Heart left ventricle (tissue), 16 donors: ENCODE results near the gene CPM. TPM values are rescaled to one million over a fixed set of nuclear protein-coding genes. Genes with fewer than 3 reads are reported as not detected.
A peak's percentile ranks its signal among the peaks of the same experiment; 100 is the strongest.

Experiments
- ATAC-seq, 4 donors: fragments of 200-7000 bp; cut with Tn5 transposase; one replicate each; pipeline ENCODE4 v1.9.1; 2020 to 2022; ENCODE audit warnings: moderate library complexity in 4 of 4, mild to moderate bottlenecking in 3 of 4, moderate number of reproducible peaks in 1 of 4
- DNase-seq, 5 donors: peaks; one replicate each; pipeline ENCODE4 v3.0.0-alpha.2; 2020
- H3K27ac ChIP-seq, 12 donors: fragments of 200-600 bp; sonication (generic) in 4 of 12; one replicate each; pipeline versions ENCODE4 v1.5.0 to v1.8.0; 2016 to 2022; ENCODE audit warnings: mild to moderate bottlenecking in 2 of 12
- H3K27me3 ChIP-seq, 9 donors: fragments of 200-600 bp; sonication (generic) in 2 of 9; one replicate each; pipeline versions ENCODE4 v1.5.1 to v1.8.0; 2016 to 2022; ENCODE audit warnings: mild to moderate bottlenecking in 3 of 9
- H3K36me3 ChIP-seq, 9 donors: fragments of 200-600 bp; sonication (generic) in 2 of 9; one replicate each; pipeline versions ENCODE4 v1.5.0 to v1.8.0; 2018 to 2022; ENCODE audit warnings: mild to moderate bottlenecking in 2 of 9
- H3K4me1 ChIP-seq, 12 donors: fragments of 200-600 bp; sonication (generic) in 4 of 12; one replicate each; pipeline versions ENCODE4 v1.5.0 to v1.8.0; 2016 to 2022; ENCODE audit warnings: mild to moderate bottlenecking in 3 of 12
- H3K4me3 ChIP-seq, 12 donors: fragments of 200-600 bp; sonication (generic) in 4 of 12; one replicate each; pipeline versions ENCODE4 v1.5.0 to v1.8.0; 2017 to 2022; ENCODE audit warnings: mild to moderate bottlenecking in 9 of 12, moderate library complexity in 4 of 12
- H3K9me3 ChIP-seq, 12 donors: fragments of 200-600 bp; sonication (generic) in 4 of 12; one replicate each; pipeline versions ENCODE4 v1.5.0 to v1.8.0; 2016 to 2022; ENCODE audit warnings: mild to moderate bottlenecking in 1 of 12
- POLR2A ChIP-seq, 2 donors: fragments of 450-650 bp; IDR thresholded peaks; one replicate each; pipeline ENCODE4 v1.6.1; 2017; ENCODE audit warnings: antibody characterized with exemption in 2 of 2, mild to moderate bottlenecking in 2 of 2, moderate library complexity in 2 of 2
- WGBS, 4 donors: extraction: QIAGEN DNeasy Blood & Tissue Kit in 2 of 4; methylation state at CpG; one replicate each; pipeline versions ENCODE4 v1.1.5 to v1.1.7; 2013 to 2018; 5-methylcytosine and 5-hydroxymethylcytosine counted together
- intact Hi-C, 10 donors: fragments of 100-400 bp; cut with DNase I; formaldehyde crosslinking; loops; one replicate each; pipeline versions ENCODE4 v1.11.1 to v1.14.2; 2022
- polyA plus RNA-seq, 2 donors: library from polyadenylated mRNA; stranded (reverse); fragments of 200-250 nt; gene quantifications; one replicate each; pipeline ENCODE4 v1.2.3, GENCODE V29; 2013
- total RNA-seq, 9 donors: library from RNA; depleted of rRNA in 2 of 9; stranded (reverse); fragments of >200 nt in 2 of 9; fragmentation: NEBNext Ultra II Directional in 3 of 9; extraction: Animal tissue kit (Norgen Biotek cat#: 25700) in 3 of 9; gene quantifications; one replicate each; pipeline versions ENCODE4 v1.1.0 to v1.2.4, GENCODE V29; 2016 to 2023
- TF ChIP-seq, protein P1 (sequence below), 12 donors: fragments of 200-600 bp; sonication (generic) in 4 of 12; IDR thresholded peaks; one replicate each; pipeline versions ENCODE4 v1.5.0 to v1.8.0; 2018 to 2022; ENCODE audit warnings: antibody characterized with exemption in 12 of 12, mild to moderate bottlenecking in 5 of 12
- donor health status: ischemic (EF 13 %, LVEDD 7.1; RV severe dilation, severe dysfunction).
- donor health status: healthy with polysubstance abuse.
- donor health status: DM: no; HTN: yes; CAD: no.
- donor health status: DM: no; HTN: no; CAD: no.
- donor health status: ischemic (EF 25% LVEDD 6.9; RV normal size, moderate dysfunction).
- donor health status: ischemic (EF 25% LVEDD 5.7; RV mildly dilated, moderate dysfunction).
- donor health status: healthy.
- donor health status: DM: yes; HTN: yes; CAD: no.
- donor health status: ischemic (EF 35%, LVEDD 5.7; RV mildly dilated, moderate dysfunction).
- donor health status: nonischemic (EF 11% LVEDD 7.7; RV severe dilation, severe dysfunction).
- donor health status: DM: yes; HTN: yes; CAD: no.
- donor health status: PGD.
- donor health status: ischemic (EF 29% LVEDD 5.4; RV normal size, mild dysfunction).
- donor health status: nonischemic (EF 23%, LVEDD 6.1; RV moderate dilation, normal function).

Gene CPM
- total and polyA plus RNA-seq, 11 donors: 2.0 to 25.4 (median 8.8) TPM

- DNase-seq (no peak), ATAC-seq (no peak)
- H3K27ac ChIP-seq: no peak overlapping the region
- WGBS, 4 donors: 95 to 97% (median 96%) methylated on average over 4 of the region's 4 CpGs
- H3K9me3 ChIP-seq: peaks cover 0 to 11% (median 0%) of the 10 kb centered on the region in 12 donors
- intact Hi-C loops: no loop called here
- peaks cover 0 to 6% (median 0%) of the 10 kb centered on the region in 12 donors for H3K4me1 ChIP-seq
- H3K36me3 ChIP-seq: peaks cover 0 to 6% (median 0%) of the 10 kb centered on the region in 9 donors
- H3K4me3 ChIP-seq: no peak overlapping the region
- H3K27me3 ChIP-seq: no peaks in the 10 kb centered on the region
- TF ChIP-seq, protein P1, sequence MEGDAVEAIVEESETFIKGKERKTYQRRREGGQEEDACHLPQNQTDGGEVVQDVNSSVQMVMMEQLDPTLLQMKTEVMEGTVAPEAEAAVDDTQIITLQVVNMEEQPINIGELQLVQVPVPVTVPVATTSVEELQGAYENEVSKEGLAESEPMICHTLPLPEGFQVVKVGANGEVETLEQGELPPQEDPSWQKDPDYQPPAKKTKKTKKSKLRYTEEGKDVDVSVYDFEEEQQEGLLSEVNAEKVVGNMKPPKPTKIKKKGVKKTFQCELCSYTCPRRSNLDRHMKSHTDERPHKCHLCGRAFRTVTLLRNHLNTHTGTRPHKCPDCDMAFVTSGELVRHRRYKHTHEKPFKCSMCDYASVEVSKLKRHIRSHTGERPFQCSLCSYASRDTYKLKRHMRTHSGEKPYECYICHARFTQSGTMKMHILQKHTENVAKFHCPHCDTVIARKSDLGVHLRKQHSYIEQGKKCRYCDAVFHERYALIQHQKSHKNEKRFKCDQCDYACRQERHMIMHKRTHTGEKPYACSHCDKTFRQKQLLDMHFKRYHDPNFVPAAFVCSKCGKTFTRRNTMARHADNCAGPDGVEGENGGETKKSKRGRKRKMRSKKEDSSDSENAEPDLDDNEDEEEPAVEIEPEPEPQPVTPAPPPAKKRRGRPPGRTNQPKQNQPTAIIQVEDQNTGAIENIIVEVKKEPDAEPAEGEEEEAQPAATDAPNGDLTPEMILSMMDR (IDR thresholded peaks at IDR 0.05): no peak
- TF ChIP-seq POLR2A (IDR thresholded peaks at IDR 0.05): no peak
Observed at GRCh38 chr12:68878846-68879245, 54.1 kb downstream of the CPM start.

- H3K9me3 ChIP-seq: peaks cover 0 to 11% (median 0%) of the 10 kb centered on the region in 12 donors
- intact Hi-C loops: no loop called here
- no peaks in the 10 kb centered on the region for H3K27me3 ChIP-seq
- peaks cover 0 to 6% (median 0%) of the 10 kb centered on the region in 12 donors for H3K4me1 ChIP-seq
- no peak overlapping the region for H3K27ac ChIP-seq
- no peak for TF ChIP-seq POLR2A (IDR thresholded peaks at IDR 0.05)
- TF ChIP-seq, protein P1 (IDR thresholded peaks at IDR 0.05): no peak
- DNase-seq (no peak), ATAC-seq (no peak)
- WGBS, 4 donors: 95 to 99% (median 96%) methylated on average over 4 of the region's 4 CpGs
- peaks cover 0 to 6% (median 0%) of the 10 kb centered on the region in 9 donors for H3K36me3 ChIP-seq
- no peak overlapping the region for H3K4me3 ChIP-seq
Observed at GRCh38 chr12:68878283-68878682, 54.7 kb downstream of the CPM start.

GRCh38 chr12:68877583-68877982 is 55.4 kb downstream of the CPM start:
- WGBS, 4 donors: 93 to 99% (median 96%) methylated on average over 4 of the region's 4 CpGs
- ATAC-seq (no peak), DNase-seq (no peak)
- H3K9me3 ChIP-seq: peaks cover 0 to 11% (median 0%) of the 10 kb centered on the region in 12 donors
- no peak overlapping the region for H3K4me3 ChIP-seq
- intact Hi-C loops: no loop called here
- peaks cover 0 to 6% (median 0%) of the 10 kb centered on the region in 12 donors for H3K4me1 ChIP-seq
- no peak for TF ChIP-seq POLR2A (IDR thresholded peaks at IDR 0.05)
- TF ChIP-seq, protein P1 (IDR thresholded peaks at IDR 0.05): no peak
- H3K36me3 ChIP-seq: peaks cover 0 to 6% (median 0%) of the 10 kb centered on the region in 9 donors
- no peaks in the 10 kb centered on the region for H3K27me3 ChIP-seq
- no peak overlapping the region for H3K27ac ChIP-seq

DNA sequence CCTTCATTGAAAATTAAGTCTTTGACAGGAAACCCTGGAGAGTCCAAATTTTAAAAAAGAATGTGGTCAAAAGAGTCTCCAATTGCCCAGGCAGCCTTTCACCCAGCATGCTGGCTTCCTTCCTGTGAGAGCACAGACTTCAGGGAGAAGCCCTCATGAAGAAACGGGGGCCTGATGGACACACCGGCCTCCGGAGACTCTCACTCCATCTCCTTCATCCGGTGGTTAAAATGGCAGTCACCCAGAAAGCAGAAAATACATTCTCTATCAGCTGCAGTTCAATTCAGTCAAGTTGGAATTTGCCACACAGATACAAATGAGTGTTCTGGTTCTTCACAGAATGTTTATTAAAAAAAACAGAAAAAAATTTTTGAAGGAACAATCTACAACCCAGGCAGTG is 56.5 kb downstream of the CPM start:
- no peak for ATAC-seq
- intact Hi-C loops: no loop called here
- Histone ChIP-seq H3K36me3 (peaks cover 0 to 5% (median 0%) of the 10 kb centered on the region in 9 donors), H3K4me1 (peaks cover 0 to 6% (median 0%) of the 10 kb centered on the region in 12 donors), H3K27ac (peak overlapping the region in 1 of 12 donors; percentile 27), H3K27me3 (no peaks in the 10 kb centered on the region), H3K4me3 (no peak overlapping the region), H3K9me3 (peaks cover 0 to 9% (median 0%) of the 10 kb centered on the region in 12 donors)
- 19 to 35% (median 27%) methylated on average over 4 of the region's 4 CpGs for WGBS, 4 donors
- DNase-seq: no peak
- TF ChIP-seq POLR2A (IDR thresholded peaks at IDR 0.05): no peak
- TF ChIP-seq, protein P1 (IDR thresholded peaks at IDR 0.05): no peak
